ENCODE results near the gene CEBPZ.
"Not testable (repeated sequence)": the region's sequence is repeated elsewhere in the genome, so short reads cannot be mapped to it uniquely, and the experiment has no call there.

Gene CEBPZ

GRCh38 chr2:37201766-37202165, 29.6 kb downstream of the CEBPZ start:
- peaks cover 11% of the 10 kb centered on the region for H3K9me3 ChIP-seq (ENCODE audit: control insufficient read depth, insufficient read depth, low read length)
- H3K36me3 ChIP-seq (ENCODE audit: insufficient read depth, low read length): peaks cover 15% of the 10 kb centered on the region
- peaks cover 31% of the 10 kb centered on the region for H3K4me1 ChIP-seq (ENCODE audit: insufficient read depth, low read length)
- no peak overlapping the region for H3K9ac ChIP-seq (ENCODE audit: low read depth, low read length)

GRCh38 chr2:37201208-37201607, 30.2 kb downstream of the CEBPZ start:
- peaks cover 27% of the 10 kb centered on the region for H3K4me1 ChIP-seq (ENCODE audit: insufficient read depth, low read length)
- H3K36me3 ChIP-seq (ENCODE audit: insufficient read depth, low read length): peaks cover 10% of the 10 kb centered on the region
- H3K9ac ChIP-seq (ENCODE audit: low read depth, low read length): no peak overlapping the region
- peaks cover 6% of the 10 kb centered on the region for H3K9me3 ChIP-seq (ENCODE audit: control insufficient read depth, insufficient read depth, low read length)

GRCh38 chr2:37198681-37199065, 32.7 kb downstream of the CEBPZ start:
- peak overlapping the region; percentile 97 for H3K9ac ChIP-seq (ENCODE audit: low read depth, low read length)

GRCh38 chr2:37196320-37197195, 34.8 kb downstream of the CEBPZ start, which contains the start of gene CEBPZOS:
Gene CEBPZOS (plus strand): TSS chr2:37196496. CDS start chr2:37199705, 3,209 bp downstream.
- H3K36me3 ChIP-seq (ENCODE audit: insufficient read depth, low read length): 0 out of 2 replicates have a peak, but pooled peaks cover 3% of the 10 kb centered on the region
- H3K9me3 ChIP-seq (ENCODE audit: control insufficient read depth, insufficient read depth, low read length): no peaks in the 10 kb centered on the region
- peak within 1 kb of the TSS; percentile 97 for H3K9ac ChIP-seq (ENCODE audit: low read depth, low read length)
- H3K4me1 ChIP-seq (ENCODE audit: insufficient read depth, low read length): peaks cover 18% of the 10 kb centered on the region

More at GRCh38 chr2:37198681-37199065, 32.7 kb downstream of the CEBPZ start:
- H3K36me3 ChIP-seq (ENCODE audit: insufficient read depth, low read length): peaks cover 7% of the 10 kb centered on the region; the same call in 1 of the 2 replicates
- peaks cover 4% of the 10 kb centered on the region for H3K9me3 ChIP-seq (ENCODE audit: control insufficient read depth, insufficient read depth, low read length)
- H3K4me1 ChIP-seq (ENCODE audit: insufficient read depth, low read length): peaks cover 18% of the 10 kb centered on the region

GRCh38 chr2:37195862-37196319, 35.5 kb downstream of the CEBPZ start:
- not testable (repeated sequence) for H3K9me3 ChIP-seq (ENCODE audit: control insufficient read depth, insufficient read depth, low read length); H3K36me3 ChIP-seq (ENCODE audit: insufficient read depth, low read length)
- Histone ChIP-seq H3K9ac (ENCODE audit: low read depth, low read length) (peak overlapping the region; percentile 97), H3K4me1 (ENCODE audit: insufficient read depth, low read length) (peaks cover 25% of the 10 kb centered on the region)

- Histone ChIP-seq H3K4me1 (ENCODE audit: insufficient read depth, low read length) (peaks cover 29% of the 10 kb centered on the region), H3K36me3 (ENCODE audit: insufficient read depth, low read length) (no peaks in the 10 kb centered on the region), H3K9ac (ENCODE audit: low read depth, low read length) (no peak overlapping the region), H3K9me3 (ENCODE audit: control insufficient read depth, insufficient read depth, low read length) (no peaks in the 10 kb centered on the region)
Observed at GRCh38 chr2:37192551-37192950, 38.8 kb downstream of the CEBPZ start.

GRCh38 chr2:37191747-37192146, 39.6 kb downstream of the CEBPZ start:
- Histone ChIP-seq H3K4me1 (ENCODE audit: insufficient read depth, low read length) (peaks cover 29% of the 10 kb centered on the region), H3K9ac (ENCODE audit: low read depth, low read length) (no peak overlapping the region), H3K9me3 (ENCODE audit: control insufficient read depth, insufficient read depth, low read length) (no peaks in the 10 kb centered on the region), H3K36me3 (ENCODE audit: insufficient read depth, low read length) (no peaks in the 10 kb centered on the region)

- Histone ChIP-seq H3K9me3 (ENCODE audit: control insufficient read depth, insufficient read depth, low read length) (no peaks in the 10 kb centered on the region), H3K9ac (ENCODE audit: low read depth, low read length) (no peak overlapping the region), H3K36me3 (ENCODE audit: insufficient read depth, low read length) (no peaks in the 10 kb centered on the region), H3K4me1 (ENCODE audit: insufficient read depth, low read length) (peaks cover 29% of the 10 kb centered on the region)
Observed at GRCh38 chr2:37191253-37191652, 40.1 kb downstream of the CEBPZ start.

GRCh38 chr2:37190290-37190689, 41.1 kb downstream of the CEBPZ start:
- Histone ChIP-seq H3K4me1 (ENCODE audit: insufficient read depth, low read length) (peaks cover 34% of the 10 kb centered on the region), H3K9ac (ENCODE audit: low read depth, low read length) (no peak overlapping the region)

GRCh38 chr2:37189452-37190153, 41.8 kb downstream of the CEBPZ start:
- H3K4me1 ChIP-seq (ENCODE audit: insufficient read depth, low read length): peaks cover 34% of the 10 kb centered on the region
- no peaks in the 10 kb centered on the region for H3K9me3 ChIP-seq (ENCODE audit: control insufficient read depth, insufficient read depth, low read length)
- H3K36me3 ChIP-seq (ENCODE audit: insufficient read depth, low read length): no peaks in the 10 kb centered on the region
- no peak overlapping the region for H3K9ac ChIP-seq (ENCODE audit: low read depth, low read length)

More at GRCh38 chr2:37190290-37190689, 41.1 kb downstream of the CEBPZ start:
- Histone ChIP-seq H3K9me3 (ENCODE audit: control insufficient read depth, insufficient read depth, low read length) (no peaks in the 10 kb centered on the region), H3K36me3 (ENCODE audit: insufficient read depth, low read length) (no peaks in the 10 kb centered on the region)

- Histone ChIP-seq H3K9ac (ENCODE audit: low read depth, low read length) (no peak within 1 kb of the TSS), H3K4me1 (ENCODE audit: insufficient read depth, low read length) (peaks cover 34% of the 10 kb centered on the region), H3K36me3 (ENCODE audit: insufficient read depth, low read length) (no peaks in the 10 kb centered on the region), H3K9me3 (ENCODE audit: control insufficient read depth, insufficient read depth, low read length) (no peaks in the 10 kb centered on the region)
Observed at GRCh38 chr2:37188570-37188969, 42.8 kb downstream of the CEBPZ start, which contains the start of gene SULT6B1. Gene SULT6B1 (minus strand): TSS chr2:37188670. CDS start chr2:37188640, 30 bp downstream.

GRCh38 chr2:37181726-37182684, 49.4 kb downstream of the CEBPZ start:
- peak overlapping the region; percentile 21; the same call in 1 of the 2 replicates for H3K9ac ChIP-seq (ENCODE audit: low read depth, low read length)
- peaks cover 19% of the 10 kb centered on the region for H3K4me1 ChIP-seq (ENCODE audit: insufficient read depth, low read length)
- H3K9me3 ChIP-seq (ENCODE audit: control insufficient read depth, insufficient read depth, low read length): no peaks in the 10 kb centered on the region
- H3K36me3 ChIP-seq (ENCODE audit: insufficient read depth, low read length): no peaks in the 10 kb centered on the region

GRCh38 chr2:37180640-37181039, 50.8 kb downstream of the CEBPZ start:
- Histone ChIP-seq H3K4me1 (ENCODE audit: insufficient read depth, low read length) (peaks cover 14% of the 10 kb centered on the region), H3K9me3 (ENCODE audit: control insufficient read depth, insufficient read depth, low read length) (no peaks in the 10 kb centered on the region), H3K36me3 (ENCODE audit: insufficient read depth, low read length) (no peaks in the 10 kb centered on the region), H3K9ac (ENCODE audit: low read depth, low read length) (no peak overlapping the region)
